Fibroblast of lung (primary cell): ENCODE results near the gene CLEC4A. TPM values are rescaled to one million over a fixed set of nuclear protein-coding genes. Genes with fewer than 3 reads are reported as not detected.
"Not testable (repeated sequence)": the region's sequence is repeated elsewhere in the genome, so short reads cannot be mapped to it uniquely, and the experiment has no call there.

Experiments used
- DNase-seq, 2 donors: peaks; one replicate each; pipeline versions ENCODE4 v3.0.0 to v3.0.0-alpha.2; 2010; ENCODE audit warnings: low read depth in 2 of 2
- H2AFZ ChIP-seq: 2 replicates; pipeline ENCODE4 v1.5.1; 2012; ENCODE audit warnings: low read length, control low read depth, inconsistent platforms
- H3K27ac ChIP-seq: 2 replicates; pipeline ENCODE4 v1.5.1; 2011; ENCODE audit warnings: low read length, control low read depth; ENCODE audit not compliant: insufficient read depth
- H3K27me3 ChIP-seq: 2 replicates; pipeline ENCODE4 v1.5.1; 2011; ENCODE audit warnings: mild to moderate bottlenecking, low read length; ENCODE audit not compliant: control insufficient read depth, insufficient read depth
- H3K36me3 ChIP-seq: 2 replicates; pipeline ENCODE4 v1.5.1; 2011; ENCODE audit warnings: low read length; ENCODE audit not compliant: control insufficient read depth, insufficient read depth
- H3K4me1 ChIP-seq: 2 replicates; pipeline ENCODE4 v1.5.1; 2011; ENCODE audit warnings: low read length; ENCODE audit not compliant: control insufficient read depth, insufficient read depth; ENCODE audit errors: extremely low read depth
- H3K4me2 ChIP-seq: 2 replicates; pipeline ENCODE4 v1.5.1; 2011; ENCODE audit warnings: low read length, control low read depth; ENCODE audit not compliant: insufficient read depth; ENCODE audit errors: extremely low read depth
- H3K4me3 ChIP-seq, 4 experiments: fragments of 200-600 bp in 1 of 4; sonication (generic) in 1 of 4; replicated peaks in 1 of 4; 2 replicates each; pipeline ENCODE4 v1.5.1; 2011 to 2016; ENCODE audit warnings: low read length in 4 of 4, low read depth in 3 of 4, mild to moderate bottlenecking in 3 of 4, control low read depth in 2 of 4, inconsistent platforms in 1 of 4, mixed read lengths in 1 of 4; ENCODE audit not compliant: insufficient read depth in 1 of 4; ENCODE audit errors: control extremely low read depth in 1 of 4
- H3K79me2 ChIP-seq: 2 replicates; pipeline ENCODE4 v1.5.1; 2012; ENCODE audit warnings: mild to moderate bottlenecking, low read length, inconsistent platforms; ENCODE audit not compliant: control insufficient read depth, insufficient read depth
- H3K9ac ChIP-seq: 2 replicates; pipeline ENCODE4 v1.5.1; 2011; ENCODE audit warnings: mild to moderate bottlenecking, low read length, control low read depth; ENCODE audit not compliant: insufficient read depth
- H3K9me3 ChIP-seq: 2 replicates; pipeline ENCODE4 v1.5.1; 2012; ENCODE audit warnings: low read depth, low read length; ENCODE audit not compliant: control insufficient read depth, insufficient read depth
- H4K20me1 ChIP-seq: 2 replicates; pipeline ENCODE4 v1.5.1; 2011; ENCODE audit warnings: low read length; ENCODE audit not compliant: control insufficient read depth, insufficient read depth; ENCODE audit errors: extremely low read depth
- EZH2 ChIP-seq: IDR thresholded peaks from 2 replicates; pipeline ENCODE4 v1.5.1; 2012; ENCODE audit warnings: low read length, control low read depth, mild to moderate bottlenecking; ENCODE audit errors: missing control alignments
- polyA plus RNA-seq, 2 donors: library from polyadenylated mRNA; depleted of rRNA in 1 of 2; stranded (reverse) in 1 of 2; unstranded in 1 of 2; fragments of >200 nt; gene quantifications; 2 replicates each; pipeline ENCODE4 v1.2.1, GENCODE V29; 2011 to 2012; ENCODE audit warnings: missing spikeins in 1 of 2
- total RNA-seq: library from RNA; depleted of rRNA; stranded (reverse); fragments of >200 nt; gene quantifications from 2 replicates; pipeline ENCODE4 v1.2.1, GENCODE V29; 2014
- TF ChIP-seq, protein P1 (sequence below), 2 donors: IDR thresholded peaks in 1 of 2; conservative IDR thresholded peaks in 1 of 2; 1 replicate in 1 of 2; 2 replicates in 1 of 2; pipeline ENCODE4 v1.5.1; 2011 to 2012; ENCODE audit warnings: low read length in 2 of 2, control low read depth in 1 of 2, inconsistent platforms in 1 of 2, low read depth in 1 of 2, mild to moderate bottlenecking in 1 of 2

The CLEC4A gene
- total and polyA plus RNA-seq, 2 donors (not counting 1 experiment from before 2014, with no cell fraction given) = 0.26 to 0.33 TPM

DNA sequence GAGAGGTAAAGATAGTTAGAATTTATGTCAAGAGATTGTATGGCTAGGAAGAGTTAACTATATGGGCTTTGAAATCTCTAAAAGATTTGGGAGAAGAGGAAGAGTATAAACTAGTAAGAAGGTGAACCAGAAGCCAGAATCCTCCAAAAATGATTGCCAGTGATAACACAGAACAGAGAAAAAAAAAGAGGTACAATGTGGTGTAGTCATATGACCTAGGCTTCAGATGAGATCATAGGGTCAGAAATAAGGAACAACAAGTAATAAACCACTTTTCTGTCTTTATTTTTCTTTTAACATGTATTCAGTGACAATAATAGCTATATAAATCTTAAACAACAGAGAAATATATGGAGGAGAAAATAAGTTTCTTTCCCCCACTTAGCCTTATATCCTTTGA is 43.3 kb upstream of the CLEC4A start:
- Histone ChIP-seq H4K20me1 (no peaks in the 10 kb centered on the region), H3K79me2 (peaks cover 29% of the 10 kb centered on the region), H2AFZ (no peak overlapping the region), H3K9ac (no peak overlapping the region), H3K4me3 (no peak overlapping the region), H3K9me3 (no peaks in the 10 kb centered on the region), H3K4me2 (no peak overlapping the region), H3K27ac (no peak overlapping the region), H3K27me3 (no peaks in the 10 kb centered on the region), H3K36me3 (no peaks in the 10 kb centered on the region), H3K4me1 (no peaks in the 10 kb centered on the region)
- no peak for DNase-seq
- no peak for TF ChIP-seq EZH2
- TF ChIP-seq, protein P1, sequence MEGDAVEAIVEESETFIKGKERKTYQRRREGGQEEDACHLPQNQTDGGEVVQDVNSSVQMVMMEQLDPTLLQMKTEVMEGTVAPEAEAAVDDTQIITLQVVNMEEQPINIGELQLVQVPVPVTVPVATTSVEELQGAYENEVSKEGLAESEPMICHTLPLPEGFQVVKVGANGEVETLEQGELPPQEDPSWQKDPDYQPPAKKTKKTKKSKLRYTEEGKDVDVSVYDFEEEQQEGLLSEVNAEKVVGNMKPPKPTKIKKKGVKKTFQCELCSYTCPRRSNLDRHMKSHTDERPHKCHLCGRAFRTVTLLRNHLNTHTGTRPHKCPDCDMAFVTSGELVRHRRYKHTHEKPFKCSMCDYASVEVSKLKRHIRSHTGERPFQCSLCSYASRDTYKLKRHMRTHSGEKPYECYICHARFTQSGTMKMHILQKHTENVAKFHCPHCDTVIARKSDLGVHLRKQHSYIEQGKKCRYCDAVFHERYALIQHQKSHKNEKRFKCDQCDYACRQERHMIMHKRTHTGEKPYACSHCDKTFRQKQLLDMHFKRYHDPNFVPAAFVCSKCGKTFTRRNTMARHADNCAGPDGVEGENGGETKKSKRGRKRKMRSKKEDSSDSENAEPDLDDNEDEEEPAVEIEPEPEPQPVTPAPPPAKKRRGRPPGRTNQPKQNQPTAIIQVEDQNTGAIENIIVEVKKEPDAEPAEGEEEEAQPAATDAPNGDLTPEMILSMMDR (conservative IDR thresholded peaks at IDR 0.05 in 1 of 2, IDR thresholded peaks at IDR 0.05 in 1 of 2; ENCODE audit: low read depth in 1 of 2, low read length in 2 of 2) = no peak

DNA sequence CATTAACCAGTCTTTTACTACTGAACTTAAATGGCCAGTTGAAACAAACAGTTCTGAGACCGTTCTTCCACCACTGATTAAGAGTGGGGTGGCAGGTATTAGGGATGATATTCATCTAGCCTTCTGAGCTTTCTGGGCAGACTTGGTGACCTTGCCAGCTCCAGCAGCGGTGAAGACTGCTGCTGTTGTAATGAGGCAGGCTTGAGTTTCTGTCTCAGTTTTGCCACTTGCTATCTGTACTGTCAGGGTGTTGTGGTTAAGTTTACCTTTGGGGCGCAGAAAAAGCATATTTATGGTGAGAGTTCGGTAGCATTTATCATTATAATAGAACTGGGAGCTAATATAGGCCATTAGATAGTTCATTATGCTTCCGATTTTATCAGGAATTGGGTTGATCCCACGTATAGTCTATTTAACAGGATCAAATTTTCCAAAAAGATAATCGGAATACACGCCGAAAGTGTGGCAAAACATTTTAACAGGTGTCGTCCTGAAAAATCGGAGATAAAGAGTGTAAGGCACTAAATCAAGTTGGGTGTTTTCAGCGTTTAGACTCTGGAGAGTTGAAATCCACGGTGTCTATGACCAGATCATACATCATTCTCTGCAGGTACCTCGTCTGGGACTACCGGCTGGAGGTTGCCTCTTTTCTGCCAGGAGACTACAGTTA is 42.0 kb upstream of the CLEC4A start:
- H3K79me2 ChIP-seq = peaks cover 40% of the 10 kb centered on the region
- peak overlapping the region; percentile 51 for H3K9ac ChIP-seq
- no peaks in the 10 kb centered on the region for H3K27me3 ChIP-seq

DNA sequence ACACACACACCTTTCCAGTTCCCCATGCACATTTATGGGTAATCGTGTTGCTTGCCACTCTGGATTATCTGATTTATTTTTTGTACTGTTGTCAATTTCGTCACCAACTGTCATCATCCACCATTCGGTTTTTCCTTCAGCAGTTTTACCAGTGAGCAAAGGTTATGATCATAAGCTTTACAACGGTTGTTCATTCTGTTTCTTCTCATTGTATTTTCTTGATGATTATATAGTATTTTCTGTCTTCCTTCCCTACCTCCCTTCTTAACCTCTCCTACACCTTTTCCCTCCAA is 40.7 kb upstream of the CLEC4A start:
- Histone ChIP-seq H3K27me3 (no peaks in the 10 kb centered on the region), H3K27ac (peak overlapping the region; percentile 76), H2AFZ (no peak overlapping the region), H3K4me3 (peak overlapping the region; percentile 37 to 95 (median 72)), H3K4me2 (peak overlapping the region; percentile 85), H3K9ac (peak overlapping the region; percentile 51), H3K4me1 (no peaks in the 10 kb centered on the region), H3K9me3 (no peaks in the 10 kb centered on the region), H3K79me2 (peaks cover 48% of the 10 kb centered on the region), H4K20me1 (no peaks in the 10 kb centered on the region), H3K36me3 (no peaks in the 10 kb centered on the region)
- DNase-seq = no peak
- TF ChIP-seq EZH2 = no peak
- TF ChIP-seq, protein P1 (conservative IDR thresholded peaks at IDR 0.05 in 1 of 2, IDR thresholded peaks at IDR 0.05 in 1 of 2; ENCODE audit: low read depth in 1 of 2, low read length in 2 of 2) = no peak

More for the DNA sequence above, 42.0 kb upstream of the CLEC4A start:
- Histone ChIP-seq H3K4me1 (no peaks in the 10 kb centered on the region), H3K36me3 (no peaks in the 10 kb centered on the region), H3K4me3 (peak overlapping the region; percentile 37 to 95 (median 72)), H3K27ac (peak overlapping the region; percentile 76), H4K20me1 (no peaks in the 10 kb centered on the region), H2AFZ (peak overlapping the region; percentile 90), H3K9me3 (no peaks in the 10 kb centered on the region), H3K4me2 (peak overlapping the region; percentile 85)
- DNase-seq = no peak
- TF ChIP-seq, protein P1 (conservative IDR thresholded peaks at IDR 0.05 in 1 of 2, IDR thresholded peaks at IDR 0.05 in 1 of 2; ENCODE audit: low read depth in 1 of 2, low read length in 2 of 2) = no peak
- TF ChIP-seq EZH2 = no peak

DNA sequence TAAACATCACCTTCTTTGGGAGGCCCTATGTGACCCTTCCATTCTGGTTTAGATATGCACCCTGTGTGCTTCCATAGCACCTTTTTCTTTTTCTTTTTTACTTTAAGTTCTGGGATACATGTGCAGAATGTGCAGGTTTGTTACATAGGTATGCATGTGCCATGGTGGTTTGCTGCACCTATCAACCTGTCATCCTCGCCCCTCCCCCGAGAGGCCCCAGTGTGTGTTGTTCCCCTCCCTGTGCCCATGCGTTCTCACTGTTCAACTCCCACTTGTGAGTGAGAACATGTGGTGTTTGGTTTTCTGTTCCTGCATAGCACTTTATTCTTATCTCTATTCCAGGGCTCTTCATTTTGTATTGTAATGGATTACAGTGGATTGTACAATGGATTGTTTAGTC is 39.1 kb upstream of the CLEC4A start:
- H3K9ac ChIP-seq, H3K27me3 ChIP-seq, H4K20me1 ChIP-seq, H2AFZ ChIP-seq, H3K4me2 ChIP-seq, DNase-seq, H3K27ac ChIP-seq, H3K4me3 ChIP-seq, H3K9me3 ChIP-seq, H3K4me1 ChIP-seq, H3K36me3 ChIP-seq: not testable (repeated sequence)
- peaks cover 58% of the 10 kb centered on the region for H3K79me2 ChIP-seq
